ENCODE data around the gene RPS21. TPM values are rescaled to one million over a fixed set of nuclear protein-coding genes. Genes with fewer than 3 reads are reported as not detected.
A peak's percentile ranks its signal among the peaks of the same experiment; 100 is the strongest.

Gene RPS21
- total RNA-seq, 4 donors from 2014 or later: 1,151 to 14,756 (median 1,928) TPM

DNA sequence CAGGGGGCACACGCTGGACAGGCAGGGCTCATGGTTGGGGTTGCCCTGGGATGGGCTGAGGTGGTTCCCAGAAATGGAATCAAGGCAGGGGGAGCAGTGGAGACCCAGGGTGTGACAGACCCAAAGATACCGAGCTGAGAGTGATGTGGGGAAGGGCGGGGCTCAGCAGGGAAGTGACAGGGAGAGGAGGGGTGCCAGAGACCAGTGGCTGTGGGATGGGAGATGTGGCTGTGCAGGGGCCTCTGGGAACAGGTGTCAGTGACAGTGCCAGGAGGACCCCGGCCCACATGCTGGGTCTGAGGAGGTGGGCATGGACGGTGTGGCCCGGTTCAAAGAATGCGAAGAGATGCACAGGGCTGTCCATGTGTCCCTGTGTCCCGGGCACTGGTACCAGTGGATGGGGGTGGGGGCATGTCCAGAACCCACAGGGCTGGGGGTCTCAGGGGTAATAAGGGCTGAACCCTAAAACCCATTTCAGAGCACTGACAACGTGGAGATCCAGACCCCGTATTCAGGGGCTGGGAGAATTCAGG lies 19.1 kb downstream of the RPS21 start:
- intact Hi-C loops (cut with DNase I; ENCODE audit: low total_unique reads): loop anchor here (10.0 kb wide), 1 partner anchor 399 kb away; the partner anchor contains the start of gene OGFR
- Histone ChIP-seq H3K27ac (peak overlapping the region in 1 of 2 donors; percentile 73), H3K27me3 (no peaks in the 10 kb centered on the region), H3K4me1 (peaks cover 0 to 28% of the 10 kb centered on the region in 2 donors), H3K4me3 (peak overlapping the region; percentile 45 to 65), H3K36me3 (no peaks in the 10 kb centered on the region), H3K9me3 (no peaks in the 10 kb centered on the region)
- TF ChIP-seq, protein P1, sequence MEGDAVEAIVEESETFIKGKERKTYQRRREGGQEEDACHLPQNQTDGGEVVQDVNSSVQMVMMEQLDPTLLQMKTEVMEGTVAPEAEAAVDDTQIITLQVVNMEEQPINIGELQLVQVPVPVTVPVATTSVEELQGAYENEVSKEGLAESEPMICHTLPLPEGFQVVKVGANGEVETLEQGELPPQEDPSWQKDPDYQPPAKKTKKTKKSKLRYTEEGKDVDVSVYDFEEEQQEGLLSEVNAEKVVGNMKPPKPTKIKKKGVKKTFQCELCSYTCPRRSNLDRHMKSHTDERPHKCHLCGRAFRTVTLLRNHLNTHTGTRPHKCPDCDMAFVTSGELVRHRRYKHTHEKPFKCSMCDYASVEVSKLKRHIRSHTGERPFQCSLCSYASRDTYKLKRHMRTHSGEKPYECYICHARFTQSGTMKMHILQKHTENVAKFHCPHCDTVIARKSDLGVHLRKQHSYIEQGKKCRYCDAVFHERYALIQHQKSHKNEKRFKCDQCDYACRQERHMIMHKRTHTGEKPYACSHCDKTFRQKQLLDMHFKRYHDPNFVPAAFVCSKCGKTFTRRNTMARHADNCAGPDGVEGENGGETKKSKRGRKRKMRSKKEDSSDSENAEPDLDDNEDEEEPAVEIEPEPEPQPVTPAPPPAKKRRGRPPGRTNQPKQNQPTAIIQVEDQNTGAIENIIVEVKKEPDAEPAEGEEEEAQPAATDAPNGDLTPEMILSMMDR (IDR thresholded peaks at IDR 0.05): no peak
- no peak for TF ChIP-seq POLR2A (IDR thresholded peaks at IDR 0.05)
- no peak for DNase-seq

DNA sequence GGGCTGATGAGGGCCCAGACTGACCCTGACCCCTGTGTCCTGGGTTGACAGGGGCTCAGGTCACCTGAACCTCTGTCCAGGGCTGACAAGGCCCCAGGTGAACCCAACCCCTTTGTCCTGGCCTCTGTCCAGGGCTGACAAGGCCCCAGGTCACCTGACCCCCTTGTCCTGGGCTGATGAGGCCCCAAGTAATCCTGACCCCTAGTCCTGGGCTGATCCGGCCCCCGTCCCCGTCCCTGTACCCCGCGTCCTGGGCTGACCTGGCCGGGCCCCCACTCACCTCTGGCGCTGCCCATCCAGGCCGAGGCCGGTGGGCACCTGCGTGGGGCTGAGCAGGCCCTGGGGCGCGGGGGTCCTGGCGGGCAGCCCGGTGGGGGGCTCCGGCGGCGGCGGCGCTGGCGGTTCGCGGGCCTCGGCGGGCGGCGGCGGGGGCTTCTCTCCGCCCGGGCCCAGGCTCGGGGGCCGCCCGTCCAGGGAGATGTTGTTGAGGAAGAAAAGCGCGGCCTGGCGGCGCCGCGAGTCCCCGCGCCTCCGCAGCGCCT lies 19.8 kb downstream of the RPS21 start:
- no peak for TF ChIP-seq POLR2A (IDR thresholded peaks at IDR 0.05)
- TF ChIP-seq, protein P1 (IDR thresholded peaks at IDR 0.05): no peak

DNA sequence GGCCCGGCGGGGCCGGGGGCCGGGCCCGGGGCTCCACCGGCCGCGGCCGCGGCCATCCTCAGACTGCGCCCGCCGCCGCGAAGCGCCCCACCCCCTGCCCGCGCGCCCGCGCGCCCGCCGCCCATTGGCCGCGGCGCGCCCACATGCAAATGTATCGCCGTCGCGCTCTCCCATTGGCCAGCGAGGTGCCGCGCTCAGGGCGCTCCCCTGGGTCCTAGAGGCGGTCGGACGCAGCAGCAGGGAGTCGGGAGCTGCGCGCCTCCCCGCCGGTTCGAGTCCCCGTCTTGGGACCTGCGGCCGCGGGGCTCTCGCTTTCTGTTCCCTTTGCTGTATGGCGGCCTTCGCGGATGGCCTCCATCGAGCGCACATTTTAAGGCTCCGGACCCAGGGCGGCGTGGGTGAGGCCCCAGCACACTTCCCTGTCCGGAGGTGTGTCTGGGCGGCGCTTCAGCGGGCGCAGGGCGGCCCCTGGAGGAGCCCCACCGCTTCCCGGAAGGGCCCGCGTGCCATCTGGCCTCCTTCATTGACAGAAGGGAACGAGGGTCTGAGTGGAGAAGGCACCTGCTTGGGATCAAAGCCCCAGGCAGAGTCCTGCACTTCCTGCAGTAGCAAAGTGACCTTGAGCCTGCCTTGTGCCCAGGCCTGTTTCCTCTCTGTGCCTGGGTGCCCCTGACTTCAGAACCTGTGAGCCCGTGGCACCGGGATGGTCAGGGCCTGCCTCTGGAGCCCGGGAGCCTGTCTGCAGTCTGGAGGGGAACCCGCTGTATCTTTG lies 20.5 kb downstream of the RPS21 start, which contains the start of gene CABLES2:
TSS of gene CABLES2 (minus strand) at position 65 of the 772 bp plus-strand sequence. CDS start at position 56, 9 bp downstream.
- DNase-seq: peak; percentile 91 to 93
- H3K27me3 ChIP-seq: no peaks in the 10 kb centered on the region
- H3K36me3 ChIP-seq: no peaks in the 10 kb centered on the region
- TF ChIP-seq POLR2A (IDR thresholded peaks at IDR 0.05): peak in 1 of 2 donors; percentile 46
- TF ChIP-seq, protein P1 (IDR thresholded peaks at IDR 0.05): peak in 3 of 4 experiments; percentile 31 to 67 (median 47)
- intact Hi-C loops (cut with DNase I; ENCODE audit: low total_unique reads): loop anchor here (10.0 kb wide), 1 partner anchor 397 kb away; the partner anchor contains the start of gene OGFR
- peaks cover 0 to 28% of the 10 kb centered on the region in 2 donors for H3K4me1 ChIP-seq
- H3K9me3 ChIP-seq: no peaks in the 10 kb centered on the region
- H3K27ac ChIP-seq: peak within 1 kb of the TSS; percentile 73 to 75
- H3K4me3 ChIP-seq: peak within 1 kb of the TSS; percentile 45 to 65

More for the DNA sequence above, 19.8 kb downstream of the RPS21 start:
- H3K4me1 ChIP-seq: peaks cover 0 to 28% of the 10 kb centered on the region in 2 donors
- intact Hi-C loops (cut with DNase I; ENCODE audit: low total_unique reads): loop anchor here (10.0 kb wide), 1 partner anchor 398 kb away; the partner anchor contains the start of gene OGFR
- no peaks in the 10 kb centered on the region for H3K27me3 ChIP-seq
- H3K27ac ChIP-seq: peak overlapping the region; percentile 73 to 75
- peak in 1 of 2 donors; percentile 37 for DNase-seq
- H3K4me3 ChIP-seq: peak overlapping the region; percentile 45 to 65
- no peaks in the 10 kb centered on the region for H3K36me3 ChIP-seq
- no peaks in the 10 kb centered on the region for H3K9me3 ChIP-seq

DNA sequence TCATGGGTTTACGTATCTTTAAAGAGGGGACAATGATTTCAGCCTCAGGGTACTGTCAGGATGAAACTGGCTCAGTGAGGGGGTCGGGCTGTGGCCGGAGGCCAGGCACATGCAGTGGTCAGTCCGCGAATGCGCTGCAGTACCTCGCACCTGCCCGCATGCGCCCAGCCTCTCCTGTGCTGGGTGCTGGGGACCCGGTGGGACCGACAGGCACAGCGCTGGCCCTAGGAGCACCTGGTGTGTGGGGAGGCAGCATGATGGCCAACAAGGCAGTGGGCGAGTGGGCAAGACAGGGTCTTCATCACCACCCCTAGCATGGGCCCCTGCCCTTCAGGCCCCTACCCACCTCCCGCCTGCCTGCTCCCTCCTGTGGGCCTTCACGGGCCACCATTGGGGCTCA lies 21.2 kb downstream of the RPS21 start:
- intact Hi-C loops (cut with DNase I; ENCODE audit: low total_unique reads): loop anchor here (10.0 kb wide), 1 partner anchor 397 kb away; the partner anchor contains the start of gene OGFR
- Histone ChIP-seq H3K4me3 (no peak overlapping the region), H3K27ac (no peak overlapping the region), H3K36me3 (no peaks in the 10 kb centered on the region), H3K27me3 (no peaks in the 10 kb centered on the region), H3K9me3 (no peaks in the 10 kb centered on the region), H3K4me1 (peaks cover 0 to 28% of the 10 kb centered on the region in 2 donors)
- DNase-seq: no peak
- TF ChIP-seq POLR2A (IDR thresholded peaks at IDR 0.05): no peak
- TF ChIP-seq, protein P1 (IDR thresholded peaks at IDR 0.05): no peak
